ENCODE results near the gene TMEM127.

DNA sequence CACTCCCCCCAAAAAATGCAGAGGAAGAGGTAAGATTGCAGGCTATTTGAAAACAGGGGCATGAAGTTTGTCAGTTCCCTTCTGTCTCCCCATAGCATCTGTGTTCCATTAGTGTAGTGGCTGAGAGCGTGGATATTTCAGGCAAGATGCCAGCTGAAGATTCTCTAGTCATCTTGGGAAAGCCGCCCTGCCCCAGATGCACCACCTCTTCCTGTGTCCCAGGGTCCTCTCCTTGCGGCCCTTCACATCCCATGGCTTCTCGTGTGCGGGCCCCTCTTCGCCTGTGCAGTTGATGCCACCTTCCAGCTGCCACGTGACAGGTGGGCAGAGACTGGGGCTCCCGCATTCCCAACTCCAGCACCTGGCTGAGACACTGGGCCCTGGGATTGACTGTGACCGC, 16.1 kb downstream of the TMEM127 start:
- TF ChIP-seq, protein P1, sequence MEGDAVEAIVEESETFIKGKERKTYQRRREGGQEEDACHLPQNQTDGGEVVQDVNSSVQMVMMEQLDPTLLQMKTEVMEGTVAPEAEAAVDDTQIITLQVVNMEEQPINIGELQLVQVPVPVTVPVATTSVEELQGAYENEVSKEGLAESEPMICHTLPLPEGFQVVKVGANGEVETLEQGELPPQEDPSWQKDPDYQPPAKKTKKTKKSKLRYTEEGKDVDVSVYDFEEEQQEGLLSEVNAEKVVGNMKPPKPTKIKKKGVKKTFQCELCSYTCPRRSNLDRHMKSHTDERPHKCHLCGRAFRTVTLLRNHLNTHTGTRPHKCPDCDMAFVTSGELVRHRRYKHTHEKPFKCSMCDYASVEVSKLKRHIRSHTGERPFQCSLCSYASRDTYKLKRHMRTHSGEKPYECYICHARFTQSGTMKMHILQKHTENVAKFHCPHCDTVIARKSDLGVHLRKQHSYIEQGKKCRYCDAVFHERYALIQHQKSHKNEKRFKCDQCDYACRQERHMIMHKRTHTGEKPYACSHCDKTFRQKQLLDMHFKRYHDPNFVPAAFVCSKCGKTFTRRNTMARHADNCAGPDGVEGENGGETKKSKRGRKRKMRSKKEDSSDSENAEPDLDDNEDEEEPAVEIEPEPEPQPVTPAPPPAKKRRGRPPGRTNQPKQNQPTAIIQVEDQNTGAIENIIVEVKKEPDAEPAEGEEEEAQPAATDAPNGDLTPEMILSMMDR (IDR thresholded peaks at IDR 0.05) = no peak
- TF ChIP-seq EZH2 (IDR thresholded peaks at IDR 0.05; ENCODE audit: borderline replicate concordance, insufficient read depth, low read depth, low read length, poor library complexity, severe bottlenecking) = no peak
